K562 (cell line): ENCODE measurements around the gene ABHD8. TPM values are rescaled to one million over a fixed set of nuclear protein-coding genes. Genes with fewer than 3 reads are reported as not detected.

ENCODE experiments used
- ATAC-seq: fragments of 200-7000 bp; cut with Tn5 transposase; 3 replicates; pipeline ENCODE4 v1.9.1; 2020; ENCODE audit warnings: moderate library complexity
- BruUV-seq: library from RNA; stranded (reverse); fragments of 400-500 nt; replicated peaks from 2 replicates; lab custom pipeline; 2021; lab: Mats Ljungman, UMichigan
- CTCF ChIA-PET: fragments of 300-600 bp; formaldehyde crosslinking; extraction: SDS; loops from one replicate; lab custom pipeline; 2021; ENCODE audit warnings: low intra/inter-chr PET ratio; lab: Yijun Ruan, JAX
- POLR2A ChIA-PET: fragments of 300-600, 350-650 bp; sonication (Branson Sonifier 250); formaldehyde crosslinking; extraction: SDS; loops from one replicate; lab custom pipeline; 2021; ENCODE audit warnings: antibody characterized with exemption, inconsistent platforms; lab: Yijun Ruan, JAX
- DNase-seq, 4 experiments: peaks; one replicate each; pipeline versions ENCODE4 v3.0.0 to v3.0.0-alpha.2; 2011 to 2018; ENCODE audit warnings: low spot score in 3 of 4, mixed read lengths in 3 of 4; ENCODE audit errors: extremely low read depth in 1 of 4
- FAIRE-seq: peaks from 2 replicates; lab custom pipeline; 2011; peaks lifted over from hg19 to GRCh38; lab: Jason Lieb, UNC
- H2AFZ ChIP-seq: 2 replicates; pipeline ENCODE4 v1.6.0; 2011; ENCODE audit warnings: low read depth, low read length, control low read depth, inconsistent platforms
- H3K27ac ChIP-seq: fragments of 200-600 bp; 3 replicates; pipeline ENCODE4 v1.8.0; 2011; ENCODE audit warnings: low read depth, mild to moderate bottlenecking, control low read depth, inconsistent platforms, low read length, moderate library complexity, mixed read lengths; ENCODE audit errors: extremely low read depth
- H3K27me3 ChIP-seq, 2 experiments: fragments of 300-600 bp in 1 of 2; 2 replicates in 1 of 2; 3 replicates in 1 of 2; pipeline versions ENCODE4 v1.6.0 to v1.8.0; 2011; ENCODE audit warnings: inconsistent platforms in 2 of 2, low read length in 2 of 2, mild to moderate bottlenecking in 1 of 2, mixed read lengths in 1 of 2, moderate library complexity in 1 of 2; ENCODE audit not compliant: control insufficient read depth in 2 of 2, insufficient read depth in 2 of 2
- H3K36me3 ChIP-seq: fragments of 300-600 bp; 3 replicates; pipeline ENCODE4 v1.8.0; 2011; ENCODE audit warnings: mild to moderate bottlenecking, low read length, inconsistent platforms; ENCODE audit not compliant: control insufficient read depth, insufficient read depth
- H3K4me1 ChIP-seq, 2 experiments: fragments of 200-600 bp in 1 of 2; replicated peaks in 1 of 2; 2 replicates in 1 of 2; 3 replicates in 1 of 2; pipeline versions ENCODE4 v1.5.1 to v1.8.0; 2011; ENCODE audit warnings: inconsistent platforms in 2 of 2, low read length in 2 of 2, mild to moderate bottlenecking in 1 of 2, mixed read lengths in 1 of 2, moderate library complexity in 1 of 2; ENCODE audit not compliant: control insufficient read depth in 2 of 2, insufficient read depth in 2 of 2
- H3K4me2 ChIP-seq: 2 replicates; pipeline ENCODE4 v1.6.1; 2011; ENCODE audit warnings: low read length, control low read depth, inconsistent platforms, mixed read lengths; ENCODE audit not compliant: insufficient read depth
- H3K4me3 ChIP-seq: fragments of 200-600 bp; sonication (generic), shearing (Covaris generic); 2 replicates; pipeline ENCODE4 v1.5.1; 2016; ENCODE audit warnings: control low read depth, inconsistent platforms
- H3K79me2 ChIP-seq: fragments of 200-600 bp; 3 replicates; pipeline ENCODE4 v1.8.0; 2011; ENCODE audit warnings: low read length, inconsistent platforms; ENCODE audit not compliant: control insufficient read depth, insufficient read depth
- H3K9ac ChIP-seq, 2 experiments: 2 replicates each; pipeline versions ENCODE4 v1.6.0 to v1.6.1; 2011; ENCODE audit warnings: low read depth in 2 of 2, low read length in 2 of 2, control low read depth in 1 of 2, inconsistent platforms in 1 of 2, mild to moderate bottlenecking in 1 of 2, mixed read lengths in 1 of 2; ENCODE audit not compliant: insufficient read depth in 1 of 2
- H3K9me1 ChIP-seq: one replicate; pipeline ENCODE4 v1.6.0; 2011; ENCODE audit warnings: inconsistent platforms, mild to moderate bottlenecking, low read length, moderate library complexity; ENCODE audit not compliant: control insufficient read depth, insufficient read depth
- H3K9me3 ChIP-seq: replicated peaks from 2 replicates; pipeline ENCODE4 v1.5.1; 2011; ENCODE audit warnings: low read depth, low read length, inconsistent platforms; ENCODE audit not compliant: control insufficient read depth, insufficient read depth
- H4K20me1 ChIP-seq: replicated peaks from 2 replicates; pipeline ENCODE4 v1.6.1; 2011; ENCODE audit warnings: low read length, inconsistent platforms, mixed read lengths; ENCODE audit not compliant: control insufficient read depth, insufficient read depth
- EGR1 ChIP-seq: fragments of 450-650 bp; conservative IDR thresholded peaks from 2 replicates; pipeline ENCODE4 v1.6.1; 2017; ENCODE audit warnings: mild to moderate bottlenecking
- ILK ChIP-seq: fragments of 450-650 bp; IDR thresholded peaks from 2 replicates; pipeline ENCODE4 v1.6.1; 2016; ENCODE audit warnings: missing genetic modification characterization, low read depth, mild to moderate bottlenecking, missing compliant biosample characterization, moderate library complexity, borderline replicate concordance
- SRSF7 ChIP-seq: fragments of 200-400 bp; formaldehyde crosslinking; optimal IDR thresholded peaks from 2 replicates; pipeline ENCODE3; 2017; ENCODE audit warnings: mild to moderate bottlenecking, low read depth, low read length
- ZNF212 ChIP-seq: fragments of 450-650 bp; formaldehyde crosslinking; IDR thresholded peaks from 2 replicates; pipeline ENCODE4 v1.4.0; 2020; ENCODE audit warnings: mild to moderate bottlenecking
- WGBS: fragments of 100-300 bp; shearing (Covaris generic); methylation state at CpG from one replicate; pipeline ENCODE4 v1.1.6; 2016; ENCODE audit warnings: low coverage, mixed read lengths; ENCODE audit not compliant: insufficient coverage; ENCODE audit errors: missing lambda C conversion rate; 5-methylcytosine and 5-hydroxymethylcytosine counted together
- in situ Hi-C: fragments of 300-500 bp; cut with MboI; formaldehyde crosslinking; loops from 4 replicates; pipeline ENCODE4 v1.15.0; 2018; ENCODE audit warnings: inconsistent platforms, mixed read lengths
- intact Hi-C: fragments of 100-400 bp; cut with micrococcal nuclease; formaldehyde crosslinking; loops from 2 replicates; pipeline ENCODE4 v1.14.2; 2022
- polyA plus RNA-seq, 8 experiments: library from polyadenylated mRNA; depleted of rRNA in 4 of 8; stranded (reverse) in 5 of 8; unstranded in 3 of 8; fragments of >200 nt; fragmentation: Nextera tagmentation in 2 of 8; fragmentation: Illumina TruSeq in 1 of 8; extraction: Ambion mirVana in 2 of 8; extraction: Trizol in 1 of 8; gene quantifications; 2 replicates each; pipeline versions ENCODE4 v1.2.1 to v1.2.3, GENCODE V29; 2011 to 2014; ENCODE audit warnings: inconsistent platforms in 1 of 8, missing spikeins in 1 of 8
- total RNA-seq, 7 experiments: library from RNA; depleted of rRNA in 6 of 7; stranded (reverse); fragments of >200 nt in 6 of 7; fragmentation: Illumina TruSeq in 2 of 7; extraction: Trizol in 2 of 7; gene quantifications; 2 replicates each; pipeline versions ENCODE4 v1.2.1 to v1.2.3, GENCODE V29; 2011 to 2021; ENCODE audit warnings: low replicate concordance in 1 of 7
- TF ChIP-seq, protein P1 (sequence below): fragments of 250-450 bp; sonication (Bioruptor Pico); IDR thresholded peaks from 2 replicates; pipeline ENCODE4 v1.5.0; 2022; ENCODE audit warnings: mild to moderate bottlenecking
- TF ChIP-seq, protein P2 (sequence below), 3 experiments: fragments of 200-800 bp in 1 of 3; fragments of 250-450 bp in 1 of 3; fragments of 450-650 bp in 1 of 3; sonication (Bioruptor Pico) in 1 of 3; sonication (Bioruptor generic) in 1 of 3; formaldehyde crosslinking in 1 of 3; IDR thresholded peaks; 2 replicates each; pipeline versions ENCODE4 v1.6.1 to v1.8.0; 2016 to 2022; ENCODE audit warnings: mild to moderate bottlenecking in 2 of 3, missing genetic modification characterization in 2 of 3, missing compliant biosample characterization in 1 of 3, moderate library complexity in 1 of 3

The ABHD8 gene
- total and polyA plus RNA-seq, 9 of the 15 experiments (the other 6 are each of a cell fraction or from before 2014, with no cell fraction given) = 0.04 to 6.6 (median 2.0) TPM; not detected in 1

DNA sequence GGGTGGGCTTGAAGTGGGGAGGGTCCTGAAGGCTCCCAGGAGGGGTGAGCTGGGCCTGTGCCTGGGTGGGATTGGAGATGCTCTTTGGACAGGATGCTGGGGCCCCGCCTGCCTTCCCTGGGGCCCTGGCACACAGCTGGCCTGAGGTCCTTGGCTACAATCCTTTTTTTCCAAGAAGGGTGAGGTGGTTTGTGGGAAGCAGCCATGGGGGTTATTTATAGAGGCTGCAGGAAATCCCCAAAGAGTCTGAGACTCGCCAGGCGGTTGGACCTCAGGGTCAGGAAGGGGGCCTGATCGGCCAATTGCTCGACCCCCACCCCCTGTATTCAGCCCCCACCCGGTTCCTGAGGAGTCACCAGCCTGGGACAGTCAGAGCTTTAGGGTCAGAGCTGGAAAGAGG is 44.1 kb upstream of the ABHD8 start:
- POLR2A ChIA-PET = interaction anchor here (1.9 kb wide), 1 partner anchor 11 kb away, joined by 5 read pairs; no protein-coding TSS in a partner anchor
- Histone ChIP-seq H3K9me1 (no peaks in the 10 kb centered on the region), H3K79me2 (no peaks in the 10 kb centered on the region), H3K4me2 (no peak overlapping the region), H3K36me3 (no peaks in the 10 kb centered on the region; the same call in 2 of the 3 replicates), H2AFZ (no peak overlapping the region), H3K27me3 (peaks cover 5 to 27% of the 10 kb centered on the region in 2 experiments; a peak in 4 of 5 replicates), H4K20me1 (0 out of 2 replicates have a peak, but pooled peaks cover 3% of the 10 kb centered on the region), H3K4me3 (no peak overlapping the region), H3K4me1 (peaks cover 0 to 11% of the 10 kb centered on the region in 2 experiments; a peak in 1 of 5 replicates), H3K27ac (no peak overlapping the region), H3K9ac (no peak overlapping the region), H3K9me3 (no peaks in the 10 kb centered on the region)
- in situ Hi-C loops (loop anchor here (5.0 kb wide), 1 partner anchor 40 kb away; no protein-coding TSS in a partner anchor), intact Hi-C loops (no loop called here)
- DNase-seq = no peak
- no peak for ATAC-seq
- FAIRE-seq = no peak
- CTCF ChIA-PET = interaction anchor here (1.5 kb wide), 1 partner anchor 39 kb away, joined by 3 read pairs; no protein-coding TSS in a partner anchor
- TF ChIP-seq EGR1 = no peak
- no peak for TF ChIP-seq SRSF7
- no peak for TF ChIP-seq ZNF212 (CRISPR knock-in tag)
- TF ChIP-seq, protein P1, sequence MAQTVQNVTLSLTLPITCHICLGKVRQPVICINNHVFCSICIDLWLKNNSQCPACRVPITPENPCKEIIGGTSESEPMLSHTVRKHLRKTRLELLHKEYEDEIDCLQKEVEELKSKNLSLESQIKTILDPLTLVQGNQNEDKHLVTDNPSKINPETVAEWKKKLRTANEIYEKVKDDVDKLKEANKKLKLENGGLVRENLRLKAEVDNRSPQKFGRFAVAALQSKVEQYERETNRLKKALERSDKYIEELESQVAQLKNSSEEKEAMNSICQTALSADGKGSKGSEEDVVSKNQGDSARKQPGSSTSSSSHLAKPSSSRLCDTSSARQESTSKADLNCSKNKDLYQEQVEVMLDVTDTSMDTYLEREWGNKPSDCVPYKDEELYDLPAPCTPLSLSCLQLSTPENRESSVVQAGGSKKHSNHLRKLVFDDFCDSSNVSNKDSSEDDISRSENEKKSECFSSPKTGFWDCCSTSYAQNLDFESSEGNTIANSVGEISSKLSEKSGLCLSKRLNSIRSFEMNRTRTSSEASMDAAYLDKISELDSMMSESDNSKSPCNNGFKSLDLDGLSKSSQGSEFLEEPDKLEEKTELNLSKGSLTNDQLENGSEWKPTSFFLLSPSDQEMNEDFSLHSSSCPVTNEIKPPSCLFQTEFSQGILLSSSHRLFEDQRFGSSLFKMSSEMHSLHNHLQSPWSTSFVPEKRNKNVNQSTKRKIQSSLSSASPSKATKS (CRISPR knock-in tag) = no peak
- no peak for TF ChIP-seq ILK (tag)
- TF ChIP-seq, protein P2, sequence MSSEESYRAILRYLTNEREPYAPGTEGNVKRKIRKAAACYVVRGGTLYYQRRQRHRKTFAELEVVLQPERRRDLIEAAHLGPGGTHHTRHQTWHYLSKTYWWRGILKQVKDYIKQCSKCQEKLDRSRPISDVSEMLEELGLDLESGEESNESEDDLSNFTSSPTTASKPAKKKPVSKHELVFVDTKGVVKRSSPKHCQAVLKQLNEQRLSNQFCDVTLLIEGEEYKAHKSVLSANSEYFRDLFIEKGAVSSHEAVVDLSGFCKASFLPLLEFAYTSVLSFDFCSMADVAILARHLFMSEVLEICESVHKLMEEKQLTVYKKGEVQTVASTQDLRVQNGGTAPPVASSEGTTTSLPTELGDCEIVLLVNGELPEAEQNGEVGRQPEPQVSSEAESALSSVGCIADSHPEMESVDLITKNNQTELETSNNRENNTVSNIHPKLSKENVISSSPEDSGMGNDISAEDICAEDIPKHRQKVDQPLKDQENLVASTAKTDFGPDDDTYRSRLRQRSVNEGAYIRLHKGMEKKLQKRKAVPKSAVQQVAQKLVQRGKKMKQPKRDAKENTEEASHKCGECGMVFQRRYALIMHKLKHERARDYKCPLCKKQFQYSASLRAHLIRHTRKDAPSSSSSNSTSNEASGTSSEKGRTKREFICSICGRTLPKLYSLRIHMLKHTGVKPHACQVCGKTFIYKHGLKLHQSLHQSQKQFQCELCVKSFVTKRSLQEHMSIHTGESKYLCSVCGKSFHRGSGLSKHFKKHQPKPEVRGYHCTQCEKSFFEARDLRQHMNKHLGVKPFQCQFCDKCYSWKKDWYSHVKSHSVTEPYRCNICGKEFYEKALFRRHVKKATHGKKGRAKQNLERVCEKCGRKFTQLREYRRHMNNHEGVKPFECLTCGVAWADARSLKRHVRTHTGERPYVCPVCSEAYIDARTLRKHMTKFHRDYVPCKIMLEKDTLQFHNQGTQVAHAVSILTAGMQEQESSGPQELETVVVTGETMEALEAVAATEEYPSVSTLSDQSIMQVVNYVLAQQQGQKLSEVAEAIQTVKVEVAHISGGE (CRISPR knock-in tag; IDR thresholded peaks at IDR 0.05) = no peak
- 16% methylated on average over 5 of the region's 6 CpGs for WGBS
- BruUV-seq = no TSS peak
